OCI-LY7 (cell line): ENCODE data around the gene ETV1. TPM values are rescaled to one million over a fixed set of nuclear protein-coding genes. Genes with fewer than 3 reads are reported as not detected.
"Not testable (repeated sequence)": the region's sequence is repeated elsewhere in the genome, so short reads cannot be mapped to it uniquely, and the experiment has no call there.

Source experiments
- BruUV-seq: library from RNA; stranded (reverse); fragments of 400-500 nt; replicated peaks from 2 replicates; lab custom pipeline; 2021; lab: Mats Ljungman, UMichigan
- CTCF ChIA-PET: fragments of 300-600 bp; sonication (Branson Sonifier 250); formaldehyde crosslinking; loops from one replicate; lab custom pipeline; 2022; ENCODE audit warnings: antibody characterized with exemption; ENCODE audit not compliant: unreplicated experiment; lab: Charles Lee
- POLR2A ChIA-PET: fragments of 300-600 bp; sonication (Branson Sonifier 250); formaldehyde crosslinking; loops from one replicate; lab custom pipeline; 2022; ENCODE audit warnings: antibody characterized with exemption; lab: Charles Lee
- DNase-seq: peaks from one replicate; pipeline ENCODE4 v3.0.0-alpha.2; 2015; ENCODE audit warnings: low spot score
- H2AFZ ChIP-seq: fragments of 200-600 bp; sonication (generic), shearing (Covaris generic); 2 replicates; pipeline ENCODE4 v1.6.1; 2014; ENCODE audit warnings: mild to moderate bottlenecking, antibody characterized with exemption, low read length, moderate library complexity
- H3K27ac ChIP-seq: fragments of 200-600 bp; sonication (generic); 2 replicates; pipeline ENCODE4 v1.5.1; 2014; ENCODE audit warnings: mixed run types, low read depth, mild to moderate bottlenecking, moderate library complexity, low read length, inconsistent platforms; ENCODE audit not compliant: poor library complexity, severe bottlenecking
- H3K36me3 ChIP-seq: fragments of 200-600 bp; sonication (generic); 2 replicates; pipeline ENCODE4 v1.6.1; 2014; ENCODE audit warnings: mild to moderate bottlenecking, antibody characterized with exemption, low read length, moderate library complexity, mixed read lengths; ENCODE audit not compliant: insufficient read depth
- H3K4me1 ChIP-seq: fragments of 200-600 bp; sonication (generic); 2 replicates; pipeline ENCODE4 v1.5.1; 2014; ENCODE audit warnings: mild to moderate bottlenecking, low read length; ENCODE audit not compliant: insufficient read depth, poor library complexity, severe bottlenecking
- H3K4me2 ChIP-seq: fragments of 200-600 bp; sonication (generic); 2 replicates; pipeline ENCODE4 v1.6.1; 2014; ENCODE audit warnings: mild to moderate bottlenecking, low read length
- H3K4me3 ChIP-seq: fragments of 200-600 bp; sonication (generic); 2 replicates; pipeline ENCODE4 v1.5.1; 2014; ENCODE audit warnings: mild to moderate bottlenecking, low read depth, low read length; ENCODE audit not compliant: poor library complexity, severe bottlenecking
- H3K79me2 ChIP-seq: fragments of 200-600 bp; sonication (generic); 2 replicates; pipeline ENCODE4 v1.6.1; 2016; ENCODE audit warnings: low read depth, mild to moderate bottlenecking, low read length, moderate library complexity, mixed read lengths; ENCODE audit not compliant: insufficient read depth
- H3K9me2 ChIP-seq: fragments of 200-600 bp; sonication (generic); 2 replicates; pipeline ENCODE4 v1.6.1; 2016; ENCODE audit warnings: mild to moderate bottlenecking, low read length, mixed read lengths; ENCODE audit not compliant: insufficient read depth
- H3K9me3 ChIP-seq: fragments of 200-600 bp; sonication (generic); 2 replicates; pipeline ENCODE4 v1.6.1; 2014; ENCODE audit warnings: mild to moderate bottlenecking, mixed run types, low read length, mixed read lengths
- H4K20me1 ChIP-seq: fragments of 200-600 bp; sonication (generic); 2 replicates; pipeline ENCODE4 v1.6.1; 2014; ENCODE audit warnings: mild to moderate bottlenecking, antibody characterized with exemption, low read length, moderate library complexity, mixed read lengths; ENCODE audit not compliant: insufficient read depth
- CTCF ChIP-seq: fragments of 200-600 bp; sonication (generic); conservative IDR thresholded peaks from 2 replicates; pipeline ENCODE4 v1.5.1; 2014; ENCODE audit warnings: mild to moderate bottlenecking, antibody characterized with exemption, low read length, moderate library complexity, mixed read lengths
- EZH2phosphoT487 ChIP-seq: fragments of 200-600 bp; sonication (generic); IDR thresholded peaks from 2 replicates; pipeline ENCODE4 v1.6.1; 2018; ENCODE audit warnings: low read depth, borderline replicate concordance, mild to moderate bottlenecking, mixed run types, antibody characterized with exemption, low read length, moderate library complexity, mixed read lengths
- intact Hi-C: fragments of 100-400 bp; cut with micrococcal nuclease; formaldehyde crosslinking; loops from one replicate; pipeline ENCODE4 v1.10.0; 2022; ENCODE audit not compliant: unreplicated experiment
- total RNA-seq, 2 experiments: library from RNA; depleted of rRNA in 1 of 2; stranded (reverse); fragments of >200 nt in 1 of 2; shearing (Covaris generic) in 1 of 2; gene quantifications; 2 replicates each; pipeline ENCODE4 v1.2.3, GENCODE V29; 2014 to 2022

ETV1 gene
- total RNA-seq, 2 experiments from 2014 or later: not detected

GRCh38 chr7:13921062-13921461 is 68.4 kb downstream of the ETV1 start:
- no TSS peak for BruUV-seq
- ChIA-PET POLR2A (interaction anchor here (0.6 kb wide), 1 partner anchor 87 kb away, joined by 4 read pairs; no protein-coding TSS in a partner anchor), CTCF (no interaction called here)
- Histone ChIP-seq H3K9me2 (no peaks in the 10 kb centered on the region), H3K79me2 (no peaks in the 10 kb centered on the region), H3K4me1 (no peaks in the 10 kb centered on the region), H3K4me3 (no peak overlapping the region), H3K9me3 (no peaks in the 10 kb centered on the region), H3K4me2 (no peak overlapping the region), H2AFZ (no peak overlapping the region), H3K36me3 (no peaks in the 10 kb centered on the region), H4K20me1 (no peaks in the 10 kb centered on the region), H3K27ac (no peak overlapping the region)
- TF ChIP-seq CTCF (no peak), EZH2phosphoT487 (no peak)
- no peak for DNase-seq
- intact Hi-C loops: no loop called here

DNA sequence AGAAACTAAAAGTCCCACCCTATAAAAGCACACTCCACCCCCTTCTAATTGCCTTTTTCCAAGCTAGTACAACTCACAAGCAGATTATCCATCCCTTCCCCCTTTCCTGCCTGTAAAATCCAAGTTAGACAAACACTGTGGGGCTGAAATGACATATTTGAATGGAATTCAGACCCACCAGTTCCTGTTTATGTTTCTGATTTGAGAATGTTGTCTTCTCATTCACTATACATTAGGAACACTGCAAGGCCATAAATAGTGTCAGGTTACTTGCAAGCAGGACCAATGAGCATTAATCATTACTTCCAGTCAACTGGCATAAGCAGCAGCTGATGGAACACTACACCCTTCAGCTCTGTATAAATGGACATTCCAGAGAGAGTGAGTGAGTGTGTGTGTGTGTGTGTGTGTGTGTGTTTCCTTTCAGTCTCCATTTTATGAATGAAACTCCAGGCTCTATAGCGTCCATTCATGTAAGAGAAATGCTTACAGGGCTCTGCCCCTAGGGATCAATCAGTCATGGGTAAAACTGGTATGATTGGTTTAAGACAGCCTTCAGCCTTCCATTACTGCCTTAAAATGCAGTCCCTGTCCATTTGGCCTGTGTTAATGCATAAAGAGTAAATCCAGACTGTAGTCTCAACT is 69.3 kb downstream of the ETV1 start:
- POLR2A ChIA-PET: no interaction called here
- no peak overlapping the region for H3K4me3 ChIP-seq
- no TSS peak for BruUV-seq
- no peaks in the 10 kb centered on the region for H3K4me1 ChIP-seq
- no peak for DNase-seq
- no peaks in the 10 kb centered on the region for H3K79me2 ChIP-seq
- no peaks in the 10 kb centered on the region for H4K20me1 ChIP-seq
- no peak for TF ChIP-seq CTCF
- H3K4me2 ChIP-seq: no peak overlapping the region
- no peaks in the 10 kb centered on the region for H3K9me3 ChIP-seq
- intact Hi-C loops: no loop called here
- H2AFZ ChIP-seq: no peak overlapping the region
- no peak overlapping the region for H3K27ac ChIP-seq
- H3K9me2 ChIP-seq: no peaks in the 10 kb centered on the region
- CTCF ChIA-PET: no interaction called here
- H3K36me3 ChIP-seq: no peaks in the 10 kb centered on the region

DNA sequence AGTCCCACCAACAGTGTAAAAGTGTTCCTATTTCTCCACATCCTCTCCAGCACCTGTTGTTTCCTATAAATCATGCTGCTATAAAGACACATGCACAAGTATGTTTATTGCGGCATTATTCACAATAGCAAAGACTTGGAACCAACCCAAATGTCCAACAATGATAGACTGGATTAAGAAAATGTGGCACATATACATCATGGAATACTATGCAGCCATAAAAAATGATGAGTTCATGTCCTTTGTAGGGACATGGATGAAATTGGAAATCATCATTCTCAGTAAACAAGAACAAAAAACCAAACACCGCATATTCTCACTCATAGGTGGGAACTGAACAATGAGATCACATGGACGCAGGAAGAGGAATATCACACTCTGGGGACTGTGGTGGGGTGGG is 71.1 kb downstream of the ETV1 start:
- BruUV-seq, POLR2A ChIA-PET, H3K4me3 ChIP-seq, H3K9me3 ChIP-seq, CTCF ChIA-PET, H3K79me2 ChIP-seq, H3K36me3 ChIP-seq, DNase-seq, H3K4me2 ChIP-seq, H3K9me2 ChIP-seq, H3K27ac ChIP-seq, H2AFZ ChIP-seq, H3K4me1 ChIP-seq, intact Hi-C loops, H4K20me1 ChIP-seq: not testable (repeated sequence)

GRCh38 chr7:13917103-13917502 is 72.4 kb downstream of the ETV1 start:
- POLR2A ChIA-PET: interaction anchor here (1.1 kb wide), 1 partner anchor 72 kb away, joined by 3 read pairs; no protein-coding TSS in a partner anchor
- H3K9me2 ChIP-seq, BruUV-seq, DNase-seq, H3K4me2 ChIP-seq, H4K20me1 ChIP-seq, H2AFZ ChIP-seq, H3K27ac ChIP-seq, H3K9me3 ChIP-seq, intact Hi-C loops, H3K4me1 ChIP-seq, H3K4me3 ChIP-seq, H3K79me2 ChIP-seq, H3K36me3 ChIP-seq, CTCF ChIA-PET: not testable (repeated sequence)
